Astrocyte of the spinal cord (primary cell): ENCODE data around the gene MICOS13.

Experiments
- DNase-seq: peaks from one replicate; pipeline ENCODE4 v3.0.0; 2011; ENCODE audit warnings: low read depth, low spot score
- H3K4me3 ChIP-seq: 2 replicates; pipeline ENCODE4 v1.5.1; 2011; ENCODE audit warnings: low read depth, mild to moderate bottlenecking, low read length, moderate library complexity
- CTCF ChIP-seq: IDR thresholded peaks from 2 replicates; pipeline ENCODE4 v1.5.1; 2012; ENCODE audit warnings: low read depth, mild to moderate bottlenecking, low read length, inconsistent platforms
- in situ Hi-C: cut with HindIII; loops from 2 replicates; pipeline ENCODE4 v1.10.0; 2017; ENCODE audit warnings: low sequenced_read_pairs

Gene MICOS13

GRCh38 chr19:5718037-5718578 is 37.8 kb upstream of the MICOS13 start:
- DNase-seq: peak; percentile 27
- in situ Hi-C loops: no loop called here
- TF ChIP-seq CTCF: no peak
- peak overlapping the region; percentile 98 for H3K4me3 ChIP-seq

- no peak for TF ChIP-seq CTCF
- no peak overlapping the region for H3K4me3 ChIP-seq
- no peak for DNase-seq
- in situ Hi-C loops: no loop called here
Observed at GRCh38 chr19:5717215-5717935, 37.1 kb upstream of the MICOS13 start.

GRCh38 chr19:5714816-5715215 is 34.5 kb upstream of the MICOS13 start:
- no peak for TF ChIP-seq CTCF
- in situ Hi-C loops: no loop called here
- H3K4me3 ChIP-seq: no peak overlapping the region
- no peak for DNase-seq

GRCh38 chr19:5713228-5713627 is 32.9 kb upstream of the MICOS13 start:
- no peak for DNase-seq
- TF ChIP-seq CTCF: no peak
- in situ Hi-C loops: no loop called here
- H3K4me3 ChIP-seq: no peak overlapping the region

- no peak for DNase-seq
- TF ChIP-seq CTCF: no peak
- H3K4me3 ChIP-seq: no peak overlapping the region
- in situ Hi-C loops: no loop called here
Observed at GRCh38 chr19:5711713-5712161, 31.4 kb upstream of the MICOS13 start.

GRCh38 chr19:5711025-5711424 is 30.7 kb upstream of the MICOS13 start:
- H3K4me3 ChIP-seq: no peak overlapping the region
- DNase-seq: no peak
- in situ Hi-C loops: no loop called here
- no peak for TF ChIP-seq CTCF
